ENCODE data around the gene EVA1C. TPM values are rescaled to one million over a fixed set of nuclear protein-coding genes. Genes with fewer than 3 reads are reported as not detected.

Gene EVA1C
- total RNA-seq, 3 donors from 2014 or later (not counting 1 experiment from before 2014, with no cell fraction given) = 14.7 to 27.8 (median 15.8) TPM

GRCh38 chr21:32455548-32455947 is 43.0 kb downstream of the EVA1C start:
- Mint-ChIP-seq H3K9me3 (no peaks in the 10 kb centered on the region), H3K36me3 (no peaks in the 10 kb centered on the region), H3K27me3 (ENCODE audit: low read depth in 2 of 2) (no peaks in the 10 kb centered on the region), H3K4me3 (no peak overlapping the region), H3K4me1 (peaks cover 5 to 13% of the 10 kb centered on the region in 2 donors), H3K27ac (no peak overlapping the region)
- intact Hi-C loops (cut with micrococcal nuclease) = no loop called here
- Histone ChIP-seq H3K36me3 (ENCODE audit: control insufficient read depth, insufficient read depth, low read length) (peaks cover 2% of the 10 kb centered on the region), H3K4me1 (ENCODE audit: control insufficient read depth, insufficient read depth, low read length) (no peaks in the 10 kb centered on the region), H3K27me3 (ENCODE audit: control insufficient read depth, insufficient read depth, low read length) (no peaks in the 10 kb centered on the region), H3K27ac (ENCODE audit: low read length) (no peak overlapping the region), H3K9me3 (ENCODE audit: control insufficient read depth, insufficient read depth, low read length) (no peaks in the 10 kb centered on the region), H3K4me3 (ENCODE audit: low read length) (no peak overlapping the region)
- ATAC-seq (no peak), DNase-seq (no peak)
- WGBS (ENCODE audit: insufficient coverage) = 98% methylated on average over 5 of the region's 5 CpGs
- TF ChIP-seq CTCF (IDR thresholded peaks at IDR 0.05) = no peak

- Histone ChIP-seq H3K27me3 (ENCODE audit: control insufficient read depth, insufficient read depth, low read length) (no peaks in the 10 kb centered on the region), H3K9me3 (ENCODE audit: control insufficient read depth, insufficient read depth, low read length) (no peaks in the 10 kb centered on the region), H3K36me3 (ENCODE audit: control insufficient read depth, insufficient read depth, low read length) (peaks cover 2% of the 10 kb centered on the region), H3K4me3 (ENCODE audit: low read length) (no peak overlapping the region), H3K4me1 (ENCODE audit: control insufficient read depth, insufficient read depth, low read length) (no peaks in the 10 kb centered on the region), H3K27ac (ENCODE audit: low read length) (no peak overlapping the region)
- WGBS (ENCODE audit: insufficient coverage) = 88% methylated on average over 6 of the region's 6 CpGs
- ATAC-seq = no peak
- Mint-ChIP-seq H3K36me3 (no peaks in the 10 kb centered on the region), H3K4me1 (peaks cover 5 to 11% of the 10 kb centered on the region in 2 donors), H3K4me3 (no peak overlapping the region), H3K9me3 (no peaks in the 10 kb centered on the region), H3K27ac (no peak overlapping the region), H3K27me3 (ENCODE audit: low read depth in 2 of 2) (no peaks in the 10 kb centered on the region)
- no peak for DNase-seq
- TF ChIP-seq CTCF (IDR thresholded peaks at IDR 0.05) = no peak
- intact Hi-C loops (cut with micrococcal nuclease) = no loop called here
Measured at GRCh38 chr21:32456497-32456918, 44.0 kb downstream of the EVA1C start.

GRCh38 chr21:32457360-32457840 is 44.9 kb downstream of the EVA1C start:
- H3K9me3 ChIP-seq (ENCODE audit: control insufficient read depth, insufficient read depth, low read length) = no peaks in the 10 kb centered on the region
- intact Hi-C loops (cut with micrococcal nuclease) = no loop called here
- no peak for DNase-seq
- Mint-ChIP-seq H3K27ac (no peak overlapping the region), H3K27me3 (ENCODE audit: low read depth in 2 of 2) (no peaks in the 10 kb centered on the region), H3K36me3 (no peaks in the 10 kb centered on the region), H3K9me3 (no peaks in the 10 kb centered on the region), H3K4me3 (no peak overlapping the region), H3K4me1 (peaks cover 0 to 7% of the 10 kb centered on the region in 2 donors)
- H3K27me3 ChIP-seq (ENCODE audit: control insufficient read depth, insufficient read depth, low read length) = no peaks in the 10 kb centered on the region
- no peaks in the 10 kb centered on the region for H3K4me1 ChIP-seq (ENCODE audit: control insufficient read depth, insufficient read depth, low read length)
- no peak overlapping the region for H3K27ac ChIP-seq (ENCODE audit: low read length)
- ATAC-seq = no peak
- no peak for TF ChIP-seq CTCF (IDR thresholded peaks at IDR 0.05)
- WGBS (ENCODE audit: insufficient coverage) = 80% methylated on average over 7 of the region's 9 CpGs
- peaks cover 5% of the 10 kb centered on the region for H3K36me3 ChIP-seq (ENCODE audit: control insufficient read depth, insufficient read depth, low read length)
- H3K4me3 ChIP-seq (ENCODE audit: low read length) = no peak overlapping the region

GRCh38 chr21:32457962-32458361 is 45.5 kb downstream of the EVA1C start:
- WGBS (ENCODE audit: insufficient coverage) = 93% methylated on average over 6 of the region's 6 CpGs
- Histone ChIP-seq H3K36me3 (ENCODE audit: control insufficient read depth, insufficient read depth, low read length) (peaks cover 5% of the 10 kb centered on the region), H3K4me1 (ENCODE audit: control insufficient read depth, insufficient read depth, low read length) (no peaks in the 10 kb centered on the region), H3K4me3 (ENCODE audit: low read length) (no peak overlapping the region), H3K9me3 (ENCODE audit: control insufficient read depth, insufficient read depth, low read length) (no peaks in the 10 kb centered on the region), H3K27ac (ENCODE audit: low read length) (no peak overlapping the region), H3K27me3 (ENCODE audit: control insufficient read depth, insufficient read depth, low read length) (no peaks in the 10 kb centered on the region)
- DNase-seq (no peak), ATAC-seq (no peak)
- H3K27me3 Mint-ChIP-seq (ENCODE audit: low read depth in 2 of 2) = no peaks in the 10 kb centered on the region
- H3K27ac Mint-ChIP-seq = no peak overlapping the region
- TF ChIP-seq CTCF (IDR thresholded peaks at IDR 0.05) = no peak
- H3K9me3 Mint-ChIP-seq = no peaks in the 10 kb centered on the region
- H3K4me3 Mint-ChIP-seq = no peak overlapping the region
- H3K36me3 Mint-ChIP-seq = no peaks in the 10 kb centered on the region
- intact Hi-C loops (cut with micrococcal nuclease) = no loop called here
- H3K4me1 Mint-ChIP-seq = peaks cover 0 to 7% of the 10 kb centered on the region in 2 donors

Data from natural killer cell (primary cell).